ENCODE results near the gene CARMIL1. TPM values are rescaled to one million over a fixed set of nuclear protein-coding genes. Genes with fewer than 3 reads are reported as not detected.

Gene CARMIL1
- total RNA-seq, 1 donor from 2014 or later = 14.5 TPM

DNA sequence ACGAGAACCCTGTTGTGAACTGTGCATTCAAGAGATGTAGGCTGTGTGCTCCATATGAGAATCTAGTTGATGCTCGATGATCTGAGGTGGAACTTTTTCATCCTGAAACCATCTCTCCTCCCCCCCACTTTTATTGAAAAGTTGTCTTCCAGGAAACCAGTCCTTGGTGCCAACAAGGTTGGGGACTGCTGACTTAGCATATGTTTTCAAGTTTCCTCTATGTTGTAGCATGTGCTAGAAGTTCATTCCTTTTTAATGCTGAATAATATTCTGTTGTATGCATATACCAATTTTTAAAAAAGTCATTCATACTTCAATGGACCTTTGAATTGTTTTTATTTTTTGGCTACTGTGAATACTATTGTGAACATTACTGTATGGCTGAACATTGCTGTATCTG is 27.2 kb downstream of the CARMIL1 start:
- Mint-ChIP-seq H3K36me3 (ENCODE audit: low read depth) (no peaks in the 10 kb centered on the region), H3K4me3 (ENCODE audit: unreplicated experiment) (no peak overlapping the region), H3K27me3 (ENCODE audit: low read depth) (no peaks in the 10 kb centered on the region), H3K27ac (ENCODE audit: unreplicated experiment) (no peak overlapping the region), H3K4me1 (ENCODE audit: low read depth) (peaks cover 58% of the 10 kb centered on the region), H3K9me3 (ENCODE audit: low read depth) (no peaks in the 10 kb centered on the region)
- TF ChIP-seq, protein P1, sequence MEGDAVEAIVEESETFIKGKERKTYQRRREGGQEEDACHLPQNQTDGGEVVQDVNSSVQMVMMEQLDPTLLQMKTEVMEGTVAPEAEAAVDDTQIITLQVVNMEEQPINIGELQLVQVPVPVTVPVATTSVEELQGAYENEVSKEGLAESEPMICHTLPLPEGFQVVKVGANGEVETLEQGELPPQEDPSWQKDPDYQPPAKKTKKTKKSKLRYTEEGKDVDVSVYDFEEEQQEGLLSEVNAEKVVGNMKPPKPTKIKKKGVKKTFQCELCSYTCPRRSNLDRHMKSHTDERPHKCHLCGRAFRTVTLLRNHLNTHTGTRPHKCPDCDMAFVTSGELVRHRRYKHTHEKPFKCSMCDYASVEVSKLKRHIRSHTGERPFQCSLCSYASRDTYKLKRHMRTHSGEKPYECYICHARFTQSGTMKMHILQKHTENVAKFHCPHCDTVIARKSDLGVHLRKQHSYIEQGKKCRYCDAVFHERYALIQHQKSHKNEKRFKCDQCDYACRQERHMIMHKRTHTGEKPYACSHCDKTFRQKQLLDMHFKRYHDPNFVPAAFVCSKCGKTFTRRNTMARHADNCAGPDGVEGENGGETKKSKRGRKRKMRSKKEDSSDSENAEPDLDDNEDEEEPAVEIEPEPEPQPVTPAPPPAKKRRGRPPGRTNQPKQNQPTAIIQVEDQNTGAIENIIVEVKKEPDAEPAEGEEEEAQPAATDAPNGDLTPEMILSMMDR (IDR thresholded peaks at IDR 0.05) = no peak
- DNase-seq (ENCODE audit: low spot score) = no peak

- Mint-ChIP-seq H3K36me3 (ENCODE audit: low read depth) (no peaks in the 10 kb centered on the region), H3K9me3 (ENCODE audit: low read depth) (no peaks in the 10 kb centered on the region), H3K27ac (ENCODE audit: unreplicated experiment) (peak overlapping the region; percentile 77)
Observed at GRCh38 chr6:25307805-25308494, 28.8 kb downstream of the CARMIL1 start.

GRCh38 chr6:25309886-25310285 is 30.7 kb downstream of the CARMIL1 start:
- H3K27ac Mint-ChIP-seq (ENCODE audit: unreplicated experiment) = no peak overlapping the region
- H3K9me3 Mint-ChIP-seq (ENCODE audit: low read depth) = no peaks in the 10 kb centered on the region
- no peak for DNase-seq (ENCODE audit: low spot score)
- no peak overlapping the region for H3K4me3 Mint-ChIP-seq (ENCODE audit: unreplicated experiment)
- peaks cover 59% of the 10 kb centered on the region for H3K4me1 Mint-ChIP-seq (ENCODE audit: low read depth)
- H3K36me3 Mint-ChIP-seq (ENCODE audit: low read depth) = no peaks in the 10 kb centered on the region
- TF ChIP-seq, protein P1 (IDR thresholded peaks at IDR 0.05) = no peak
- no peaks in the 10 kb centered on the region for H3K27me3 Mint-ChIP-seq (ENCODE audit: low read depth)

More at GRCh38 chr6:25307805-25308494, 28.8 kb downstream of the CARMIL1 start:
- Mint-ChIP-seq H3K4me1 (ENCODE audit: low read depth) (peaks cover 58% of the 10 kb centered on the region), H3K4me3 (ENCODE audit: unreplicated experiment) (no peak overlapping the region), H3K27me3 (ENCODE audit: low read depth) (no peaks in the 10 kb centered on the region)
- TF ChIP-seq, protein P1 (IDR thresholded peaks at IDR 0.05) = no peak
- DNase-seq (ENCODE audit: low spot score) = no peak

DNA sequence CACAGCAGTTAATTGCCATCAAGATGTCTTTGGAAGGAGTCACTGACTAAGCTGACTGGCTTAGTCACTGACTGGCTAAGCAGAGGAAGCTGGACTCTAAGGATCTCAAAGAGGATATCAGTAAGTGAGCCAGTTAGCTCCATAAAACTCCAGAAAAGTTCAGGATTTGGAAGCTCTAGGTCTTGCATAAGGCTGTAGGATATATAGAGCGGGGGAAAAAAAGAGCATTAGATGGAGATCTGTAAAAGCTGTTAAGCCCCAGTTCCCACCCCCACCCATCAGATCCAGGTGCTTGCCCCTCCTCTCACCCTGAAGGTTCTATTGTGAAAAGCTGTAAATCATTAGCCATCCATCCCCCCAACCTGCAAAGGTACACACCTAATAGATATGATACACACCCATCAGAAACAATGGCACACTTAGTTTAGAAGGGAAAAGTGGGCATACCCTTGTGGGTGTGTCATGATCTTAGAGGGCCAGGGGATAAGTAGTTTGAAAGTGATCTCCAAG is 32.2 kb downstream of the CARMIL1 start:
- no peak overlapping the region for H3K4me3 Mint-ChIP-seq (ENCODE audit: unreplicated experiment)

GRCh38 chr6:25312034-25312620 is 33.0 kb downstream of the CARMIL1 start:
- Mint-ChIP-seq H3K36me3 (ENCODE audit: low read depth) (no peaks in the 10 kb centered on the region), H3K4me3 (ENCODE audit: unreplicated experiment) (peak overlapping the region; percentile 24), H3K27ac (ENCODE audit: unreplicated experiment) (peak overlapping the region; percentile 87), H3K9me3 (ENCODE audit: low read depth) (no peaks in the 10 kb centered on the region), H3K27me3 (ENCODE audit: low read depth) (no peaks in the 10 kb centered on the region), H3K4me1 (ENCODE audit: low read depth) (peaks cover 52% of the 10 kb centered on the region)
- TF ChIP-seq, protein P1 (IDR thresholded peaks at IDR 0.05) = no peak
- DNase-seq (ENCODE audit: low spot score) = no peak

More for the DNA sequence above, 32.2 kb downstream of the CARMIL1 start:
- no peak for DNase-seq (ENCODE audit: low spot score)
- no peaks in the 10 kb centered on the region for H3K9me3 Mint-ChIP-seq (ENCODE audit: low read depth)
- H3K27me3 Mint-ChIP-seq (ENCODE audit: low read depth) = no peaks in the 10 kb centered on the region
- TF ChIP-seq, protein P1 (IDR thresholded peaks at IDR 0.05) = no peak
- no peaks in the 10 kb centered on the region for H3K36me3 Mint-ChIP-seq (ENCODE audit: low read depth)
- peak overlapping the region; percentile 70 for H3K27ac Mint-ChIP-seq (ENCODE audit: unreplicated experiment)
- peaks cover 52% of the 10 kb centered on the region for H3K4me1 Mint-ChIP-seq (ENCODE audit: low read depth)

All from chondrocyte (in vitro differentiated cells).